NCI-H82 (cell line): ENCODE measurements around the gene IL1RL1.

Experiments used
- DNase-seq: peaks from one replicate; lab custom pipeline; 2025; lab: John Stamatoyannopoulos, UW

Gene IL1RL1

GRCh38 chr2:102368461-102369109, 57.2 kb downstream of the IL1RL1 start:
- DNase-seq, result no peak

- DNase-seq, result no peak
Measured at GRCh38 chr2:102369866-102370265, 58.5 kb downstream of the IL1RL1 start.

DNA sequence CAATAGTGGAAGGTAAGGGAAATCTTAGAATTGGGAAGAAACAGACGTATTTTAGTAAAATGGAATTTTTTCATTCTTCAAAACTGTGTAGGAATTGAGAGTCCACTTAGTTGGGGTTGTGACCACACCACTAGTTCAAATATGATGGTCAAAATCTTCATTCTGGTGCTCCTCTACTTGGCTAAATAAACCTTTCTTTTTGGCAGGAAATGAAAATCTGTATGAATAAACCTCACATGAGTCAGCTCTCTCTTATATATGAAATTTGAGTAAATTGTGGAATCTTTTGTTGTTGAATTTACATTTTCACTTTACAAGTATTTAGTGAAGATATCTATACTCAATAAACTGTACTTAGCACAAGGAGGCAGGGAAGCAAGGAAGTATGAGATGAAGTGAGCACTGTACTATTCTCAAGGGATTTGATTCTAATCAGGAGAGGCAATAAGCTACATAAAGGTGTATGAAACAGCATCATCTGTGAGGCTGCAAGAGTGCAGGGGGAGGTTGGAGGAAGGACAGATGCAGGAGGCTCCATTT, 64.8 kb downstream of the IL1RL1 start:
- no peak for DNase-seq

- no peak for DNase-seq
Measured at GRCh38 chr2:102383722-102384121, 72.4 kb downstream of the IL1RL1 start.

DNA sequence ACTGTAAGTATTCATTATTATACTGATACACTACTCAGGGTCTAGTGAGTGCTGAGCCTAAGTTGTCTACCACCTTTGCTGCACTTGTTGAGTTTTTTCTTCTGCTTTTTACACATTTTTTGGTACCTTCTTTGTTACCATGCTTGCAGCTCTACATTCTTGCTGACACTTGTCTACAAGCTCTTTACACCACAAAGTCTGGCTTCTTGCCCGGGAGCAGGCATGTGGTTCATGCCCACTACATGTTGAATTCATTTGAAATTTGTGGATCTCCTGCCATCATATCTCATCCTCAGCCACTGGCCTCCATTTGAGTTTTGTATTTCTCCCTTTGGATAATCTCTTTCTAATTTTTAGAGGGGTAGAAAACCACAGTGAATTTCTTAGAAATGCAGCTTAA, 74.2 kb downstream of the IL1RL1 start:
- no peak for DNase-seq

DNA sequence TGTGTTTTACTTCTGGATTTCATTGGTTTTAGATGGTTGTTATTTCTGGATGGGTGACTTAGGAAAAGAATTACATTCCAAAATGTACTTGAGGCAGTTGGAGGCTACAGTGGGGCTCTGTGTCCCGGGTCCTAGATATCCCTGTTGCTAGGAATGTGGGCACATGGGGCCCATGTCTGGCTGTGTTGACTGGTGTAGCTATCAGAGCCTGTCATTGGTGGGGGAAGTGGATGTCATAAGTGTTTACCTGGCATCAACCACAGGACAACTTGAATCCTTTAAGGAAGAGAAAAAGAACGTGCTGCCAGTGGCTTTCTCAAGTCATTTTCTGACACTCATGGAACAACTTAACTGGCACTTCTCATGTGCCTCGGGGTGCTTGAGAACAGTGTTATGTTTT, 74.6 kb downstream of the IL1RL1 start:
- DNase-seq, result no peak

GRCh38 chr2:102386867-102387541, 75.6 kb downstream of the IL1RL1 start:
- DNase-seq, result no peak

DNA sequence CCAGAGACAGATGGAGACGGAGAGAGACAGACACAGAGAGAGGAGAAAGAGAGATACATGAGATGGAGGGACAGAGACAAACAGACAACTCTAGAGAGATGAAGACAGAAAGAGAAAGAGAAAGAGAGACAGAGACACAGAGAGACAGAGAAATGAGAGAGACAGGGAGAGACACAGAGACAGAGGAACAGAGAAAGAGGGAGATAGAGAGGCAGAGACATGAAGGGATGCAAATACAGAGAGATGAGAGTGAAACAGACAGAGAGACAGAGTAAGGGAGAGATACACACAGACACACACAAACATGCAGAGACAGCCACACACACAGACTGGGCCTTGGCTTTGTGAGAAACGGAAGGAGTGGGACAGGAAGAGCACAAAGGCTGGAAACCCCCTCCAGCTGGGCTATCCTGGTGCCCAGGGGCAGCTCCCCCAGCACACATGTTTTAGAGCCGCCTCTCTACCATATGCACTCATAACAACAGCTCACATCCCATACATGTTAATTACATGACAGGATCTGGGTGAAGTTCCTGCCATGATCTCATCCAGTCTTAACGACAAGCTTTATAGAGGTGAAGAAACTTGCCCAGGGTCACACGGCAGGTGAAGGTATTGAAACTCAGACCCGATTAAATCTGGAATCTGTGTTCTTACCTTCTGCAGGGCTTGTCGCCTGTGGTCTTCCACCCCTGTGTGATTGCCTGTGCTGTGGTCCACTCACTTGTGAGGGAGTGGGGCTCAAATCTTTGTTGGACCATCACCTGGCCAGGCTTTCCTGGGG, 76.6 kb downstream of the IL1RL1 start:
- DNase-seq, result no peak

DNA sequence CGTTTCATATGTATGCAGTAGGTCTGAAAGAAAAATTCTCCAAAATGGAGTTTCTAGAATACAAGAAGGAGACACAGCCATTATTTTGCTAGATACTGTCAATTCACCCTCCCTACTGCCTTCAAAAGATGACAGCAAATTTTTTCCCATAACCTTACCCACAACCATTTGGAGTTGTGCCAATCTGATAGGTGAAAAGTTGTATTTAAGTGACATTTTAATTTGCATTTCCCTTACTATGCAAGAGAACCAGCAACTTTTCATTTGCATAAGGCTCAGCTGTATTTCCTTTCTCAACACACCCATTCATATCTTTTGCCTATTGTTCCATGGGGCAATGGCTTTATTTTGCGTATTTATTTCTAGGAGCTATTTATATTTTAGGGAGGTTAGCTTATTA, 80.2 kb downstream of the IL1RL1 start:
- no peak for DNase-seq

DNA sequence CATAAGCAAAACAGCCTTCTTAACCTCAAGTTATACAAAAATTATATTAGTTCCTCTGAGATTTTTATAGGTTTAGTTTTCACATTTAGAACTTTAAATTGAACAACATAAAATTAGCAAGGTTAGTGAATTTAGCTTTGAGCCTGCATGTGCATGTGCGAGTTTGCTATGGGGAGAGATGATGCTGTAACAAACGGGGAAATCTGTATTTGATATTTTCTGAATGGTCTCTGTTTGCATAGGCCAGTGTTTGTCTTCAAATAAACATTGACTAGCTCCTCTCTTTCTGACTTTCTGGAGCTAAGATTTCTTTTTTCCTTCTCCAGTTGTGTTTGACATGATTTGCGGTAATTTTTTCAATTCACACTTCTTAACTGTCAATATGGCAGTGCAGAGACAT, 80.7 kb downstream of the IL1RL1 start:
- DNase-seq, result no peak

- DNase-seq, result no peak
Measured at GRCh38 chr2:102392942-102393341, 81.6 kb downstream of the IL1RL1 start.

DNA sequence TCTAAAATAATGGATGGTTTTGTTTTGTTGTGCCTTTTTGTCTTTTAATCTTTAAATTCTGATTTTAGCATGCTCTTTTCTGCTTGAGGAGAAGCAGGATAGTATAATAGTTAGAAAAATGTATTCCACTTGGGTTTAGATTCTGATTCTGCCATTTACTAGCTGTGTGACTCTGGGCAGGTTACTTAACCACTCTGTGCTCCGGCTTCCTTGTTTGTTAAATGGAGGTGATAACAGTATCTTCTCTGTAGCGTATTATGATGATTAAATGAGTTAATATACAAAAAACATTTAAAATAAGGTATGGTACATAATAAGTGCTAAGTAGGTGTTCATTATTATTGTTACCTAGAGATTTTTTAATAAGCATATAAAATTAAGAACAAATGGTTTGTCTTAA, 84.6 kb downstream of the IL1RL1 start:
- no peak for DNase-seq

GRCh38 chr2:102397209-102397608, 85.8 kb downstream of the IL1RL1 start:
- no peak for DNase-seq

- no peak for DNase-seq
Measured at GRCh38 chr2:102399499-102400141, 88.3 kb downstream of the IL1RL1 start.

DNA sequence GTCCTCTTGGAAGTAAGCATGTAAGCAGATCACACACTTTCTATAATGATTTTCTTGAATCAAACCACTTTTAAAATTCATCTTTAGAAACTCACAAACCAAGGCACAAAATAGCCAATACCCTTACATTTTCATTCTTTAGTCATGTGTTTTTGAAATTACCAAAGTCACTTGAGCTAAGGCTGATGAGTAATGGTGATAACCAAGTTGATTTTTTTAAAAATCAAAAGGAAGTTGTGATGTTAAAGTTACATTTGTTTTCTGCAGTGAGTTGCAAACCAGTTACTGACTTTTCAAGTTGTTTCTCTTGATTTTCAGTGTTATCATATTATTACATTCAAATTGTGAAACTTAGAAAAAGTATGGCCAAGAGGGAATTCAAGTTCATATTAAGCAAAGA, 90.1 kb downstream of the IL1RL1 start:
- DNase-seq, result no peak
